DOHH2 (cell line): Measurements from ENCODE around the gene TSPAN17.

Experiments
- CTCF ChIP-seq: fragments of 200-600 bp; sonication (generic); IDR thresholded peaks from one replicate; pipeline ENCODE4 v1.5.1; 2014; ENCODE audit warnings: antibody characterized with exemption, mild to moderate bottlenecking, low read depth, low read length; ENCODE audit not compliant: poor library complexity, severe bottlenecking
- EZH2phosphoT487 ChIP-seq: fragments of 200-600 bp; sonication (generic); IDR thresholded peaks from 2 replicates; pipeline ENCODE4 v1.6.1; 2017; ENCODE audit warnings: borderline replicate concordance, mild to moderate bottlenecking, antibody characterized with exemption, low read length, moderate library complexity, mixed read lengths

GRCh38 chr5:176704817-176705216 is 57.5 kb downstream of the TSPAN17 start:
- no peak for TF ChIP-seq CTCF
- TF ChIP-seq EZH2phosphoT487 = no peak
